GM18511 (cell line): ENCODE results near the gene PPP2R3A.

Experiments
- ATAC-seq: cut with Tn5 transposase; IDR thresholded peaks from one replicate; pipeline ENCODE4 v1.9.1; 2021; ENCODE audit warnings: mild to moderate bottlenecking, moderate library complexity; ENCODE audit not compliant: unreplicated experiment

Gene PPP2R3A

DNA sequence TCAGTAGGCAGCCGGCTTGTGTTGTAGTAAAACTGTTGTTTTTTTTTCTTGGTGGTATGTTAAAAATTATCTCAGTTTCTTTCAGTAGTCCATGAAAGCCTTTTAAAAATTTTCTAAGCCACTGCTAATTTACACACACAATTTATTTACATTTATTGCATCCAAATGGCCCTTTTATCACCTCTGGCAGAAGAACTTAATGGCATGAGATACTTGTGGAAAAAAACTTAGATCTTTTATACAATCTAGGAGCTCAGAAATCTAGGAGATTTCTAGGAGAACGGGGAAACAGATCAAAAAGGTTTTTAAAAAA, 1.4 kb downstream of the PPP2R3A start:
- no peak for ATAC-seq

DNA sequence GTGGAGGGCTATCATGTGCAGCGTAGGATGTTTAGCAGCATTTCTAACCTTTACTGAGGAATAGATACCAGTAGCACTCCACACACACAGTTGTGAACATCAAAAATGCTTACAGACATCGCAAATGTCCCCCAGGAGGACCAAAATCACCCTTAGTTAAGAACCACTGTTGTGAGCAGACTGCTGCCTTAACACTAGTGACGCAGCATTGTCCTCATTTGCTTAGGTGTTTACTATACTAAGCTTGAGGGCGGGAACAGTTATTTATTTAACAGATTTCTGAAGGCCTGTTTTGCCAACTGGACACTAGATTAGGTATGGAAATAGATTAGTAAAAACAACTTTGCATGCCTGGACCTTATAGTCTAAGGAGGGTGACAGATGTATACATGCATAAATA, 2.3 kb downstream of the PPP2R3A start:
- no peak for ATAC-seq

DNA sequence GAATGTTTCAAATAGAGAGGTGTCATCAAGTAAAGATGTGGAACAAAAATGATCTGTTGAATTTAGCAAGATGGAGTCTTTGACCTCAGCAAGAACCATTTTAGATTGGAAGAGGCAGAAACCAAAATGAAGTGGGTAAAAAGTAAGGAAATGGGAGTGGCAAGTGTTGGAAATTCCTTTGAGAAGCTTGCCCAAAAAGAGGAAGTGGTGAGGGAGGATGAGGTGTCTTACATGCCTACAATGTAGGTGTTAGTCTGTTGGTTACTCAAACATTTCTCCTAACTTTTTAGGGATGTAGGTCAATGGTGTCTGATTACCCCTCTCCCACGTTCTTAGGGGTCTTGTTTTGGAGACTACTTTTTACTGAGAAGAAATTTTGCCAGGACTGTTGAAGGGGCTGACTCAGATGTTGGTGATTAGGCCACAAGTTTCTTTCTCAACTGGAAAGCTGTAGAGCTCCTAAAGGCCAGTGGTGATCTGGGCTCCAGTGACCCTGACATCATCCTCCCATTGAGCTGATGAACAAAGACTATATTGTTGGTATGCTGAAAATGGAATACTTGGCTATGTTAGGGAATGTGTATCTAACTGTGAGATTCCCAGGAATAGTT, 5.1 kb downstream of the PPP2R3A start:
- ATAC-seq, result no peak

DNA sequence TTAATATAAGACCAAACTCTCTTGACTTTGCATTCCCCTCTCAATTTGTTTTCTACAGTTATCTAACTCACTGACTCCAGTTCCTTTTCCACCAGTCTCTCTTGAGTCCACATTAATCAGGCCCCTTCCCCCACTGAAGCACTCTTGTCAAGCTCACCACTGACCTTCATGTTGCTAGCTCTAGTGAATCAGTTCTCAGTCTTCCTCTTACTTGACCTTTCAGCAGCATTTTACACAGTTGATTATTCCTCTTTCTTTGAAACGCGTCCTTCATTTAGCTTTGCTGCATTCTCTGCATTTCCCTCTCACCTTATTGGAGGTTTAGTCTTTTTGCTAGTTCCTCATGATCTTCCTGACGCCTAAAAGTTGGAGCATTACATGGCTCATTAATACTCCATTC, 8.3 kb downstream of the PPP2R3A start:
- ATAC-seq, result no peak

DNA sequence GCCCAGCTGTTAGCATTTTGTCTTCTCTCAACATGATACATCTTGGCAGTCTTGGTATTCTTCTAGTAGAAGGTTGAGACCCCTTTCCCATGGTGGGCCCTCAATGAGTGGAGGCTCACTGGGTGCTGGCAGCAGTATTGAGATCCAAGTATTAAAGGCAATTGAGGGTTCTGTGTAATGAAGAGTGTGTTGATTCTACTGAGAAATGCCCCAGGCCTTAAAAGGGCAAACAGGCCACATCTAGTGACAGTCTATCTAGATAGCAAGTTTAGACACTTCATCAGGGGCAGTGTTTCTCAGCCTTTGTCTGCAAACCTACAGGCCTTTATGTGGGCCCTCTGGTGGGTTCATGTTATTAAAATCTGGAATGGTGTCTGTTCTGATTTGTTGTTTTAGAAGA, 9.5 kb downstream of the PPP2R3A start:
- no peak for ATAC-seq

DNA sequence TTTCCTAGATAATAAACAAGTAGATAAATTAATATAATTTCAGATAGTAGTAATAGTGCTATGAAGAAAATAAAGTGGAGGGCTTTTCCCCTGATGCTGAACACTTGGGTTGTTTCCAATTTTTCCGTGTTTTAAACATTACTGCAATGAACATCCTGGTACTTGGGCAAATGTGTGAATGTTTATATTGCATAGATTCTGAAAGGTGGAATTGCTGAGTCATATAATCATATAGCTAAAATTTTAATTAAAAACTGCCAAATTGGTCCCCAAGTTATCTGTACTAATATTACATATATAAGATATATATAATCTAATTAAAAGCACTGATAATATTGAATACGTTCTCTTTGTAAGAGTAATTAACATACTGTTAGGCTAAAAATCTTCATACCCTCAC, 10.0 kb downstream of the PPP2R3A start:
- no peak for ATAC-seq

DNA sequence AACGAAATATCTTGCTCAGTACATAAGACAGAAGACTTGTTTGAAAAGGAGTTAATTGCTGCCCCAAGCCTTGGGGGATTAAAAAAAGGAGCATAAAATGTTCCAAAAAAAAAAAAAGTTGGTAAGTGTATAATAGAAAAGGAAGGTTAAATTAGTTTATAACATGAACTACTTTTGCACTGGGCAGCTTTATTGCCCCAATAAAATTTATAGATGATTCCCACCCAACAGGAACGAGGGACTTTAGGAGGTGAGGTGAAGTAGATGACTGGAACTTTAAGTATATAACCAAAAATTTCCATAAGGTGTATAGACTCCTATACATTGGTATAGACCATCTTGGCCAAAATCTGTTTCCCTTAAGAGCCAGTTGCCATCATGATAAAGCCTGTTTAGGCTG, 14.8 kb downstream of the PPP2R3A start:
- ATAC-seq, result no peak

DNA sequence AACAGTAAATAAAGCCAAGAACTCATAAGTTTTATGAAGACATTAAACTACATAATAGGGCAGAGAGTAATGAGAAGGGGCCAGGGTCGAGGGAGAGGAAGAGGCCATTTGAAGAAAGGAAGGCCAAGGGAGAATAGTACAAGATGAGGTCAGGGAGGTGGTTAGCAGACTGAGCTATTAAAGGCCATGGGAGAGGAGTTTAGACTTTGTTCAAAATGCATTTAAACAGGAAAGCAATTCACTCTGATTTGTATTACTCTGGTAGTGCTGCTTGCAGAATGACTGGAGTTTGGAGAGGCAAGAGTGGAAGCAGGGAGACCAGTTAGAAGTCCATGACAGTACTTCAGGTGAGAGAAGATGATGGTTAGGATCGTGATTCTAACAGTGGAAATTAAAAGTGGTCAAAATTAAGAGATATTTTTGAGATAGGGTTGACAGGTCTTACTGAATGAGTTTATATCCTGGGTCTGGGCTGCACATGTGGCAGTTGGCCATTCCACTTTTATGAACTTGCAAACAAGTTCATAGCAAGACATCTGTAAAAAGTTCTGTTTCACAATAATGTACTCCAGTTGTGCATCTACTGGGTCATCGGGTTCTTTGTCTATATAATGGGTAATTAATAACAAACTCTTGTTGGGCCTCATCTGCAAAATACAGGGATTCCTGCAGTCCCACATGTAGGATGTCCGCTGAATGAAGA, 16.3 kb downstream of the PPP2R3A start:
- no peak for ATAC-seq

DNA sequence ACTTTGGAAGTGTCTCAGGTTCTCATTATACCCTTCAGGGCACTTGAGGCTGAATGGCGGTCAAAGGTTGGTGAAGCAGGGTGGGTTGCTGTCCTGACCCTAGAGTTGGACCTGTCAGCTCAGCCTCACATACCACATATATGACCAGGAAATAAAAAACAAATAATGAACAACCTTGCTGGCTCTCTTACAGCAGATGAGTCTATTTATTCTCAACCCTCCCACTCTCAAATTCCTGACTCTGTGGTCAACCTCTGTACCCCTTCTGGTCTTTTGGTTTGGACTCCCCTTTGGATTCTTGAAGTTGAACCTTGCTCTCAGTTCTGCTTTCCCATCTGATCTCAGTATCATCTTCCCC, 16.9 kb downstream of the PPP2R3A start:
- ATAC-seq, result no peak

DNA sequence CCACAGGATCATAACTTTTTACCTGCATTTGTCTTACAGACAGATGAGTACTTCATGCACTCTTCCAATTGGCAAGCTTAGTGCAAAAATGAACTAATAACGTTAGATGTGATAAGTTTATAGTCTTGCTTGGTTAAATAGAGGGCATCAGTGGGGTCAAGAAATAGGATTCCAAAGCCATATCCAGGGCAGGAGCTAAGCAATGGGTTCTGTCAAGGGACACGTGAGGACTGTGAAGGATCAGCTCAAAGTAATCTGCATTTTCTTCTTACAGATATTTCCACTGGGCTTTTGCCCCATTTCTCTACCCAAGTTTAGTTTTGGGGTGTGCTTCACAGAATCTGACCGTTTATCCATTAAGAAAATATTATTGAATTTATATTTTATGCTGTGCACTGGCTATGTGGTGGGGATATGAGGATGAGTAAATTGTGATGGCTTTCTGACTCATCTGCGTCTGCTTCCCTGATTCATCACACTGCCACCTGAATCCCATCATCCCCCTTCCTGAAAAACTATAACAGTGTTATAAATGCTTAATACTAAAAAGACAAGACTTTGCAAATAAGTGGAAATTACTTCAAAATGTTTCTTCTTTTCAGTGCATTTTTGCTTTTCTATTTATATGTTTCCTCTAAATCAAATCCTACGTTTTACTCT, 17.5 kb downstream of the PPP2R3A start:
- no peak for ATAC-seq

DNA sequence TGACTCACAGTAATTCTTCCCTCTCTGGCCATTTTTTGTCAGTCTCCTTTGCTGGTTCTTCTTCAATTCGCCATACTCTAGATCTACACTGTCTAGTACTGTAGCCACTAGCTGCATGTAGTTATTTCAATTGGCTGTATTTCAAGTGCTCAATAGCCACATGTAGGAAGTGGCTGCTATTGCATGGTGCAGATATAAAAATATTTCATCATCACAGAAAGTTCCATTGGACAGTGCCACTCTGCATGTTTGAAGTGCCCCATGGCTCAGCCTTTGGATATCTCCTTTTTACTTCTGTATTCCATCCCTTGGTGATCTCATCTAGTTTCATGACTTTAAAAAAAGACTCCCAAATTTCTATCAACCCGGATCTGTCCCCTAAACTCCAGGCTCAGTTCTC, 22.1 kb downstream of the PPP2R3A start:
- ATAC-seq, result no peak

DNA sequence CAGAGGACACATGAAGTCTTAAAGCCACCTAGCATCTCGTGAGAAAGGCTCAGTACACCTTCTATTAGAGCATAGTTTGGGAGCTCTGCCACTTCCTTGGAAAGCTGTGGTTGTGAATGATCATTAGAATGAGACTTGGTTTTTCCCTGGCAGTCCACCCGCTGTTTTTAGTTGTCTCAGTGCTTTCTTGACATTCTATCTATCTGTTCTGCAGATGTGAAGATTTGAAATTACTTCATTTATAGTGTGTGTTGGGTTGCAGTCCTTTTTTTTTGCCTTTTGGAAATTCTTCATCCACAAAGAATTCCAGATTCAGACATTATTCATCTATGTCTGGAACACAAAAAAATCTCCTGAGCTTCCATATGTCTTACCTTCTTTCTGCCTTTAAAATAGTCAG, 23.7 kb downstream of the PPP2R3A start:
- ATAC-seq, result no peak

DNA sequence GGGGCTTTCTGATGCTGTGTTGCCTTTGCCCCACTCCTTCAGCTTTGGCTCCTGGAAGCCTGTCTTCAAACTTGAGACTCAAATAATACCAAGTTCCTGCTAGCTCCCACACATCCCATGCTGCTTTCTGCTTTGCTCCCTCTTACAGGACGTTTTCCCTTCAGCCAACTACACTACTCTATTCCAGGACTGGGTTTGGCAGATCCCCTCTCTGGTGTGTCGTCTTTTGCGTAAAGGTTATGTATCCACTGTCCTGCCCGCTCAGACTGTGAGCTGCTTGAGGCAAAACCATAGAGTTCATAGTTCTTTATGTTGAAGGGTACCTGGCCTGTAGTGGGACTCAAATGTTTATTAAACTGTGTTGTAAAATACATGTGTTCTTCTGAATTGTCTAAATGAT, 25.4 kb downstream of the PPP2R3A start:
- no peak for ATAC-seq

DNA sequence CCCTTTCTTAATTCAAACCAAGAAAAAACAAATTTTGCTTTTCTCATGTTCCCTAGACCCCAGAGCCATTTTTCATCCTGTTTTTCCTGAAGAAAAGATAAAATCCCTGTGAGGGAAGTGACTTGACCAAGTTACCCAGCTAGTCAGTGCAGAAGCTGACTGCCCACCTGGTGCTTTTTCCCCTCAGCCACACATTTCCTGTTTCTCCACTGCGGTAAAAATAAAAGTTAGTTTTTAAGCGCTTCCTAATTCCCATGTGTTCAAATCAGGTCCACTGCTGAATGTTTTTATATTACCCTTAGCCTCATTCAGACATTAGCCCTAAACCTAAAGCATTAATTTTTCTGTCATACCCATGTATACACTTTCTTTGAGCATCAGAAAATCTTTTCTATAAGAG, 26.1 kb downstream of the PPP2R3A start:
- ATAC-seq, result no peak

DNA sequence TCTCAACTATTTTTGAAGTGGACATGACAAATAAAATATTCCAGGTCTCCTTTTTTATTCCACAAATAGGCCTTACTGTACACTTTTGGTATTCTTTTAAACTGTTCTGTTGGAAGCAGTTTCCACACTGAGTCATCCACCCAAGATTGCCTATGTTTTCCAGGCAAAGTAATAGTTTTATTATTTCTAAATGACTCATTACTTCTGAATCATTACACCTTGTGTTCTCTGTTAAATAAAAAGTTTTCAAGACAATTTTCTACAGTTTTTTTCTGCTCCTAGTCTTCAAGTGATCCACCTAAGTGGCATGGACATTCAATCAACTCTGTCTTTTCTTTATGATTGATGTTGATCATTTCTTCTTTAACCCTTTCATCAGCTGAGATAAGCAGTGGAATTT, 26.5 kb downstream of the PPP2R3A start:
- no peak for ATAC-seq

DNA sequence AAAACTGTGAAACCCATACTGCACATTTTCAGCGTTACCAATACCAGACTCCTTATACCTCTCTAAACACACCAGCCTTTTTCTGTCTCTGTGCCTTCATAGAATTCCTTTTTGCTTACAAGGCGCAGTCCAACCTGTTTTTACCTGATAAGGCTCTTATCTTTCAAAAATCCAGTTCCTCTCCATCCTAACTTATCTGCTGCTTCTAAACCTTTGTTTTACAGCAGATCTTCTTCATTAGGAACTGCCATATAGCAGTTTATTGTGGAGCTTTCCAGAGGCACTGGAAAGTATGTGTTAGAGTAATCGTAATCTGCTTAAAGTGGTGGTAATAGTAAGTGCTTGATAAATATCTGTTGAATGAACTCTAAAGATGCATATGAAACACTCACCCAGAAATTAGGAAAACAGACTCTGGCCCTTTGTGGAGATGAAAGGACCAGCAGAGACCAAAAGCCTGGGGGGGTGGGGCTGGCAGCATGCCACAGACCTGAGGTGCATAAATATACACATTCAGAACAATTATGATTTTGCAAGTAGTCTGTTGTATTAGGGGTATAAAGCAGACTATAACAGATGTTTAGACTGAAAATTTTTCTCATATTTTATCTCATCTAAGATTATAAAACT, 29.3 kb downstream of the PPP2R3A start:
- ATAC-seq, result no peak

DNA sequence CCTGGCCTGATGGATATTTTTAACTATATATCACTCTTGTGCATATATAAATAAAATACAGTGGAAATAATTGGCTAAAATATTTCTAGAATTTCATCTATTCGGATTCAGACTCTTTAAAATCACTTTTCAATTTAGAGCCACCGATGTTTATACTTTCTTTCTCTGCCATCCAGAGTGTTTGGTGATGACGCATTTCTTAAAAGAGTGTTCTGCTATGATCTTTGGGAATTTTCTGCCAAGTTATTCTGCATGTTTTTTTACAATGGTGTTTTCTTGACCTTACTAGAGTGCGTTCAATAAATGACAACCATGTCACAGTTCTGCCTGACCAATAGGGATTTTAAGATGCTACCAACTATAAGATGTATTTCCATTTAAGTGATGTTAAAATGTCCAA, 30.2 kb downstream of the PPP2R3A start:
- no peak for ATAC-seq

DNA sequence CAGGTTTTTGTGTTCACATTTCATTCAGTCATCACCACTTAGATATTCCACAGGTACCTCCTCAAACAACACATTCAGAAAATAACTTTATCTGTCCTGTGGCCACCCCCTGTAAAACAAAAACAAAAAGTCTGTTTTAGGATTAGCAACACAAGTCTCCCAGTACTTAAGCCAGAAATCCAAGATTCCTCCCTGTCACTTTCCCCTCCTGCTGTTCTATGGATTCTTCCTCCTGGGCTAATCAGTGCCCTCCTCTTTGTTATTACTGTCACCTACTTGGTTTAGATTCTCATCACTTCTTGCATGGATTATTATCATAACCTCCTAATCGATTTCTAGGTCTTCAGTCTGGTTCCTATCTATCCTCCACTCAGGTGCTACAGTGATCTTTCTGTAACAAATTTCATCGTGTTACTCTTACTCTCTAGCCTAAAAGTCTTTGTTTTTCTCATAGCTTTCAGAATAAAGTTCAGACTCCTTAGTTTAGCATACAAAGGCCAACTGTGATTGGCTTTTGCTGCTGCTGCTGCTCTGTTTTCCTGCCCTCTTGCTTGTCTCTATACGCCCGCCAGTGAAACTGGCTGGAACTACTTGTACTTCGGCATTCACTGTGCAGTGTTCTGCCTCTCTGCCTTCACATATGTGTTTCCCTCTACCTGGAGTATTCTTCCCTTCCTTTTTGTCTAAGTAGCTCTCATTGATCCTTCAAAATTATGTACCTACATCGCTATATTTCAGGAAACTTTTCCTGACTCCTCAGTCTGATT, 32.2 kb downstream of the PPP2R3A start:
- ATAC-seq, result no peak

DNA sequence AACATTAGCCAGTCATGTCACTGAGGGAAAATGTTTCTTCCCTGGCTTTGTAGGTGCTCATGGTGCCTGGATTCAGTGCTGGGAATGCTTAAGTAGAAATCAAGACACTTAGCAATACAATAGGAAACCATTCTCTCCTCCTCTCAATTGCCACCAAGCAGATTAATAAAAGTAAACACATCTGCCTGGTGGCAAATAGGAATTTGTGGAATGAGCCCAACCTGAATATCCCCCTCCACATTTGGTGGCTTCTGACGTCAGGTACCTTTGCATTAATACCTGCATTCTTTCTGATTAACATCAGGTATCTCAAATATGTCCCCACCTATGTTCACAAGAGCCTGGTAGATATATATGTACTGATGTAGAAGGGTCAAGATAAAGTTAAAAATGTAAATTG, 42.7 kb downstream of the PPP2R3A start:
- no peak for ATAC-seq

DNA sequence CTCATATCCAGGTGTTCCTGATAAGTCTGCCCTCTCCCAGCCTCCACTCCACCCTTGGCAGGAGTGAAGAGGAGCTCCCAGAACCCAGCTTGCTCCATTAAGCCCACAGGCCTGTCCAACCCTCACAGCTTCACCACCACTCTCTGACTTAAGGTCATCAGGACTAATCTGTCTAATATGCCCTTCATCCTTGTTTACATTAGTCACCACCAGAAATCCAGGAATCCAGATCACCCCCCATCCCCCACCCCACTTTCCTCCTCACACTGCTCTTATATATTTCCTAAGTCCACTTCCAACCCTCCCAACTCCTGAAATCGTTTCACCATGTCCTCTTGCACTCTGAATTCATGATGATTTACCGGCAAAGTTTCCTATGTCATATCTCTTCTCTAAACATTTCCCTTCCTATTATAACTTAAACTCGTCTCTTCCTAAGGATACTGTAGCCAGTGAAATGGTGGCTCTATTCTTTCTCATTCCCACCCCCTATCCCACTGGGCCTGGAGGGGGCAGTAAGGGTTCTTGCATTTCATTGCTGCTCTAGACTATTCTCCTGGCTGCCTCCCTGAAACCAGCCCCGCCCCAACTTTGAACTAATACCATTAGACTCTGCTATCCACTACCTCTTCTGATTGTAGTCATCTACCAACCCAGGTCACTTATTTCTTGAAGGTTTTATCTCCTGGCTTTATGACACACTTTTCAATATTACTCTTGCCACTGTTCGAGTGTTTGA, 43.4 kb downstream of the PPP2R3A start:
- ATAC-seq, result no peak

DNA sequence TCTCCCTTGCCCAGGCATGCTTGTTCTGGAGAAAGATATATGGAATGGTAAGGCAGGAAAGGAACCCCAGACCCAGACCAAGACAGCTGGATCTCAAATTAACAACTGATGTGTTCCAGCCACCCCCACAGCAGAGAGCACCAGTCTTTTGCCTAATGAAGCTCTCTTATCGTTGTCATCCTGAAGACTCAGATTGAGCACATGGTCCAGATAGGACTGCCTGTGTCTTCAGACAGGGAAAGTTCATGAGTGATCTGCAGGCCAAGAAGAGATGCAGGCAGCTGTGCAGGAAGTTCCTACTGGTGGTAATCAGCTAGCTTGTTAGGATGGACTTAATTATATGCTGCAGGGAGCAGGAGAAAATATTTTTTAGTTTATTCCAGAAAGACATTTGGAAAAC, 53.3 kb downstream of the PPP2R3A start:
- no peak for ATAC-seq
